MM.1S (cell line): ENCODE data around the gene NUAK1.

ENCODE experiments used
- EZH2phosphoT487 ChIP-seq: fragments of 300-600 bp; sonication (generic); IDR thresholded peaks from 2 replicates; pipeline ENCODE4 v1.6.1; 2018; ENCODE audit warnings: antibody characterized with exemption, low read length
- TF ChIP-seq, protein P1 (sequence below): fragments of 300-600 bp; sonication (generic); IDR thresholded peaks from 2 replicates; pipeline ENCODE4 v1.5.1; 2016; ENCODE audit warnings: antibody characterized with exemption, low read length, mixed read lengths

DNA sequence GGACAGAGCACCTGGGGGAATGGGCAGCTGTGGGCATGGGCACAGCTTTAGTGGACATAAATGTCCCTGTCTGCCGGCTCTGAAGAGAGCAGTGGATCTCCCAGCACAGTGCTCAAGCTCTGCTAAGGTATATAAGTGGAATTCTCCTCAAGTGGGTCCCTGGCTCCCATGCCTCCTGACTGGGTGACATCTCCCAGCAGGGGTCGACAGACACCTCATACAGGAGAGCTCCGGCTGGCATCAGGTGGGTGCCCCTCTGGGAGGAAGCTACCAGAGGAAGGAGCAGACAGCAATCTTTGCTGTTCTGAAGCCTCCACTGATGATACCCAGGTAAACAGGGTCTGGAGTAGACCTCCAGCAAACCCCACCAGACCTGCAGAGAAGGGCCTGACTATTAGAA, 25.0 kb upstream of the NUAK1 start:
- TF ChIP-seq, protein P1, sequence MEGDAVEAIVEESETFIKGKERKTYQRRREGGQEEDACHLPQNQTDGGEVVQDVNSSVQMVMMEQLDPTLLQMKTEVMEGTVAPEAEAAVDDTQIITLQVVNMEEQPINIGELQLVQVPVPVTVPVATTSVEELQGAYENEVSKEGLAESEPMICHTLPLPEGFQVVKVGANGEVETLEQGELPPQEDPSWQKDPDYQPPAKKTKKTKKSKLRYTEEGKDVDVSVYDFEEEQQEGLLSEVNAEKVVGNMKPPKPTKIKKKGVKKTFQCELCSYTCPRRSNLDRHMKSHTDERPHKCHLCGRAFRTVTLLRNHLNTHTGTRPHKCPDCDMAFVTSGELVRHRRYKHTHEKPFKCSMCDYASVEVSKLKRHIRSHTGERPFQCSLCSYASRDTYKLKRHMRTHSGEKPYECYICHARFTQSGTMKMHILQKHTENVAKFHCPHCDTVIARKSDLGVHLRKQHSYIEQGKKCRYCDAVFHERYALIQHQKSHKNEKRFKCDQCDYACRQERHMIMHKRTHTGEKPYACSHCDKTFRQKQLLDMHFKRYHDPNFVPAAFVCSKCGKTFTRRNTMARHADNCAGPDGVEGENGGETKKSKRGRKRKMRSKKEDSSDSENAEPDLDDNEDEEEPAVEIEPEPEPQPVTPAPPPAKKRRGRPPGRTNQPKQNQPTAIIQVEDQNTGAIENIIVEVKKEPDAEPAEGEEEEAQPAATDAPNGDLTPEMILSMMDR, result no peak
- no peak for TF ChIP-seq EZH2phosphoT487
